OCI-LY3 (cell line): ENCODE data around the gene POLD2.

Experiments used
- H2AFZ ChIP-seq: fragments of 200-600, 300-600 bp; shearing (Covaris generic); 2 replicates; pipeline ENCODE4 v1.6.0; 2014; ENCODE audit warnings: antibody characterized with exemption, low read depth, low read length
- H3K27ac ChIP-seq: fragments of 200-600, 300-600 bp; sonication (generic); 2 replicates; pipeline ENCODE4 v1.5.1; 2014; ENCODE audit warnings: mild to moderate bottlenecking, low read length, moderate library complexity, mixed read lengths
- H3K27me3 ChIP-seq: fragments of 200-600, 300-600 bp; sonication (generic); 2 replicates; pipeline ENCODE4 v1.6.1; 2014; ENCODE audit warnings: low read depth, low read length, mixed read lengths
- H3K36me3 ChIP-seq: fragments of 200-600, 300-600 bp; sonication (generic); replicated peaks from 2 replicates; pipeline ENCODE3; 2014; ENCODE audit warnings: low read depth, low read length, mixed read lengths
- H3K4me1 ChIP-seq: fragments of 300-600, 200-600 bp; sonication (generic); 2 replicates; pipeline ENCODE4 v1.6.1; 2014; ENCODE audit warnings: low read length, mixed read lengths
- H3K4me2 ChIP-seq: fragments of 200-600, 300-600 bp; sonication (generic); 2 replicates; pipeline ENCODE4 v1.6.1; 2014; ENCODE audit warnings: low read length, mixed read lengths
- H3K4me3 ChIP-seq: fragments of 300-600, 200-600 bp; sonication (generic); 2 replicates; pipeline ENCODE4 v1.5.1; 2014; ENCODE audit warnings: antibody characterized with exemption, mild to moderate bottlenecking, low read length, moderate library complexity
- H3K79me2 ChIP-seq: fragments of 300-600, 200-600 bp; shearing (Covaris generic); 2 replicates; pipeline ENCODE4 v1.6.1; 2014; ENCODE audit warnings: mild to moderate bottlenecking, low read length, mixed read lengths
- H3K9ac ChIP-seq: fragments of 300-600, 200-600 bp; shearing (Covaris generic); 2 replicates; pipeline ENCODE4 v1.6.0; 2014; ENCODE audit warnings: mild to moderate bottlenecking, low read length, moderate library complexity
- H3K9me3 ChIP-seq: fragments of 200-600, 300-600 bp; shearing (Covaris generic); 2 replicates; pipeline ENCODE4 v1.6.1; 2014; ENCODE audit warnings: low read length, mixed read lengths; ENCODE audit not compliant: insufficient read depth
- H4K20me1 ChIP-seq: fragments of 200-600, 300-600 bp; sonication (generic); 2 replicates; pipeline ENCODE4 v1.6.1; 2016; ENCODE audit warnings: low read length, mixed read lengths; ENCODE audit not compliant: insufficient read depth
- EZH2phosphoT487 ChIP-seq: fragments of 200-600 bp; shearing (Covaris generic); IDR thresholded peaks from 2 replicates; pipeline ENCODE4 v1.6.1; 2018; ENCODE audit warnings: antibody characterized with exemption, mixed run types, low read depth
- TF ChIP-seq, protein P1 (sequence below): fragments of 200-600, 300-600 bp; sonication (generic); IDR thresholded peaks from 2 replicates; pipeline ENCODE4 v1.5.1; 2014; ENCODE audit warnings: antibody characterized with exemption, low read length, low read depth

The POLD2 gene

DNA sequence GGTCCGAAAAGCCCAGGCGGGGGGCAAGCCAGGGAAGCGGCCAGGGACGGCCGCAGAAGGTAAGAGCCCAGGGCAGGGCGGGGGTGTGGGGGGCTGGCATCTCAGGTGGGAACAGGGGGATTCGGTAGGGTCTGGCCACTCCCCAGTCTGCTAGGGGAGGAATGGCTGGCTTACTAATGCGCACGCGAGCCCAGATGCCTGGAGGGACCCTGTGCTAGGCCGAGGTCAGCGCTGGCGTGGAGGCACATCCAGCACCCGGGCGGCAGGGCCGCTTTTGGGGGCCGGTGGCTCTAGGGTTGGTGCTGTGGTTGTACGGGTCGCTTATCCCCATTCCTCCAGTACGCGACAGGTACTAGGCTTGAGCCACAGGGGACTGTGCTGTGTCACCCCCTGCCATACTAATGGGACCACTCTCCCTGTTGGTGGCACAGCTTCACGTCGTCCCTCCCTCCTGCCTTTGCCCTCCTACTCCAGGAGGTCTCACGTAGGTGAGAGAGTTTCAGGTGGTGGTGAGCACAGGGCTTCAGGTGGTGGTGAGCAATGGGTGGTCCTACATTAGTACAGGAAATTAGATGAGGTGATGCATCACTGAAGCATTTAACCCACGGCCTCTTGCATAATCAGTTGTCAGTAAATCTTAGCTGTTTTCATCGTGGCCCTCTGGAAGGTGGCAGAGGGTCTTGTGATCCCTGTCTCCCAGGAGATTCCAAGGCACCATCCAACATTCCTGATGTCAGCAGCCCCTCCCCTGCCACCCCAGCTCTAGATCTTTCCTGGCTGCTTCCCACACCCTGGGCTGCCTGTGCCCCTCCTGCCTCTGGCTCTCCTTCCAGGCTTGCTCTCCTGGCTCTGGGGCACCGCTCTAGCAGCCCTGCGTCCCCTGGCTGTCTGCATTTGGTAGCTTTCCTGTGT lies 18.2 kb downstream of the POLD2 start:
- no peak overlapping the region for H3K9ac ChIP-seq
- H3K4me3 ChIP-seq, result no peak overlapping the region
- TF ChIP-seq, protein P1, sequence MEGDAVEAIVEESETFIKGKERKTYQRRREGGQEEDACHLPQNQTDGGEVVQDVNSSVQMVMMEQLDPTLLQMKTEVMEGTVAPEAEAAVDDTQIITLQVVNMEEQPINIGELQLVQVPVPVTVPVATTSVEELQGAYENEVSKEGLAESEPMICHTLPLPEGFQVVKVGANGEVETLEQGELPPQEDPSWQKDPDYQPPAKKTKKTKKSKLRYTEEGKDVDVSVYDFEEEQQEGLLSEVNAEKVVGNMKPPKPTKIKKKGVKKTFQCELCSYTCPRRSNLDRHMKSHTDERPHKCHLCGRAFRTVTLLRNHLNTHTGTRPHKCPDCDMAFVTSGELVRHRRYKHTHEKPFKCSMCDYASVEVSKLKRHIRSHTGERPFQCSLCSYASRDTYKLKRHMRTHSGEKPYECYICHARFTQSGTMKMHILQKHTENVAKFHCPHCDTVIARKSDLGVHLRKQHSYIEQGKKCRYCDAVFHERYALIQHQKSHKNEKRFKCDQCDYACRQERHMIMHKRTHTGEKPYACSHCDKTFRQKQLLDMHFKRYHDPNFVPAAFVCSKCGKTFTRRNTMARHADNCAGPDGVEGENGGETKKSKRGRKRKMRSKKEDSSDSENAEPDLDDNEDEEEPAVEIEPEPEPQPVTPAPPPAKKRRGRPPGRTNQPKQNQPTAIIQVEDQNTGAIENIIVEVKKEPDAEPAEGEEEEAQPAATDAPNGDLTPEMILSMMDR, result no peak
- no peak for TF ChIP-seq EZH2phosphoT487
- no peaks in the 10 kb centered on the region for H3K36me3 ChIP-seq
- H3K4me1 ChIP-seq, result peaks cover 17% of the 10 kb centered on the region
- no peaks in the 10 kb centered on the region for H3K79me2 ChIP-seq
- no peak overlapping the region for H3K4me2 ChIP-seq
- no peak overlapping the region for H2AFZ ChIP-seq
- no peaks in the 10 kb centered on the region for H3K9me3 ChIP-seq
- no peaks in the 10 kb centered on the region for H4K20me1 ChIP-seq
- H3K27ac ChIP-seq, result no peak overlapping the region
- H3K27me3 ChIP-seq, result no peaks in the 10 kb centered on the region

DNA sequence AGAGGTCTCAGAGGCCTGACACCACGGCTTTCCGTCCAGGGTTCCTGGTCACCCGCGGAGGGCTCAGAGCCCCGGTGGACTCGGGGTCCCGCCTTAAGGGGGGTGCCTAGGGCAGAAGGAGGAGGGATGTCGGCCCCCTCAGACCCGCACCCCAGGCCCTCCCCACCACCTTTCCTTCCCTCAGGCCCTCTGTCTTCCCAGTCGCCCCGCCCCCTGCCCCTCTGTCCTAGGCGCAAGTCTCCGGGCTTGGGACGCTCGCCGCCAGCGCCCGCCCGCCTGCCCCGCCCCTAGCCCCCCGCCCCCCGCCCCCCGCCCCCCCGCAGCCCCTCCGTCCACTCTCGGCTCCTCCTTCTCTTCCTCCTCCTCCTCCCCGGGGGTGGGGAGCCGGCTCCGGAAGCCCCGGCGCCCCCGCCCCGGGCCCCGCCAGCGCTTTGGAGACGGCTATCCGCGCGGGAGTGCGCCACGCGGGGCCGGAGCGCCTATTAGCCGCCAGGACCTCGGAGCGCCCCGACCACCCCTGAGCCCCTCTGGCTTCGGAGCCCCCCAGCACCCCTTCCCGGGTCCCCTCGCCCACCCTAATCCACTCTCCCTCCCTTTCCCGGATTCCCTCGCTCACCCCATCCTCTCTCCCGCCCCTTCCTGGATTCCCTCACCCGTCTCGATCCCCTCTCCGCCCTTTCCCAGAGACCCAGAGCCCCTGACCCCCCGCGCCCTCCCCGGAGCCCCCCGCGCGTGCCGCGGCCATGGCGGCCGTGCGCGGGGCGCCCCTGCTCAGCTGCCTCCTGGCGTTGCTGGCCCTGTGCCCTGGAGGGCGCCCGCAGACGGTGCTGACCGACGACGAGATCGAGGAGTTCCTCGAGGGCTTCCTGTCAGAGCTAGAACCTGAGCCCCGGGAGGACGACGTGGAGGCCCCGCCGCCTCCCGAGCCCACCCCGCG lies 19.2 kb downstream of the POLD2 start, which contains the start of gene AEBP1:
Gene AEBP1 (plus strand): TSS at position 423 of the 937 bp plus-strand sequence. CDS start 321 bp downstream, at position 744.
- H3K79me2 ChIP-seq, result no peaks in the 10 kb centered on the region
- H3K9me3 ChIP-seq, result no peaks in the 10 kb centered on the region
- no peak within 1 kb of the TSS for H3K4me3 ChIP-seq
- no peaks in the 10 kb centered on the region for H4K20me1 ChIP-seq
- peaks cover 17% of the 10 kb centered on the region for H3K4me1 ChIP-seq
- H3K27me3 ChIP-seq, result no peaks in the 10 kb centered on the region
- H3K4me2 ChIP-seq, result no peak within 1 kb of the TSS
- no peak within 1 kb of the TSS for H2AFZ ChIP-seq
- H3K36me3 ChIP-seq, result no peaks in the 10 kb centered on the region
- TF ChIP-seq, protein P1, result no peak
- no peak for TF ChIP-seq EZH2phosphoT487
- no peak within 1 kb of the TSS for H3K9ac ChIP-seq
- H3K27ac ChIP-seq, result no peak within 1 kb of the TSS

DNA sequence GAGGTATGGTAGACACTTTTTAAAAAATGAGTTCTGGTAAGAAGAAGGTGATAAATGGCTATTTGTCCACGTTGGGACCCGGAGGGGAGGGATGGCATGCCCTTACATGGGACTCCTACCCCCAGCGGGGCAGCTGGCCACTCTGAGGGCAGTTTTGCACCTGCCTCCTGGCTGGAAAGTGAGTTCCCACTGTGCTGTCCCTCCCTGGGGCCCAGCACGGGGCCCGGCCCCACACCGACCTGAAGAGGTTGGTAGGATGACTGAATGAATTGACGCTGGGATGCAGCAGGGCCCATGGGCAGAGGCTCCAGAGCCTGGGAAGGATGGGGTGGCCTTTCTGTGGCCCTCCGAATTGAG lies 19.8 kb downstream of the POLD2 start:
- Histone ChIP-seq H4K20me1 (no peaks in the 10 kb centered on the region), H3K36me3 (no peaks in the 10 kb centered on the region), H3K27me3 (no peaks in the 10 kb centered on the region), H3K79me2 (no peaks in the 10 kb centered on the region), H3K9me3 (no peaks in the 10 kb centered on the region), H3K9ac (no peak overlapping the region), H2AFZ (no peak overlapping the region), H3K27ac (no peak overlapping the region), H3K4me1 (peaks cover 17% of the 10 kb centered on the region), H3K4me2 (no peak overlapping the region), H3K4me3 (no peak overlapping the region)
- TF ChIP-seq, protein P1, result no peak
- TF ChIP-seq EZH2phosphoT487, result no peak
